Progenitor cell of endocrine pancreas (in vitro differentiated cells): Measurements from ENCODE around the gene ASXL2. TPM values are rescaled to one million over a fixed set of nuclear protein-coding genes. Genes with fewer than 3 reads are reported as not detected.

Source experiments
- DNase-seq: peaks from one replicate; pipeline ENCODE4 v3.0.0; 2021; ENCODE audit warnings: low spot score; ENCODE audit not compliant: unreplicated experiment
- H3K27ac Mint-ChIP-seq: 2 replicates; pipeline ENCODE4 v1.8.0; 2021; ENCODE audit warnings: mild to moderate bottlenecking, moderate library complexity, mixed read lengths
- H3K27me3 Mint-ChIP-seq: 2 replicates; pipeline ENCODE4 v1.8.0; 2021; ENCODE audit warnings: mixed read lengths
- H3K36me3 Mint-ChIP-seq: 2 replicates; pipeline ENCODE4 v1.8.0; 2022; ENCODE audit warnings: mixed read lengths; ENCODE audit not compliant: insufficient read depth
- H3K4me1 Mint-ChIP-seq: 2 replicates; pipeline ENCODE4 v1.8.0; 2021; ENCODE audit warnings: low read depth, mixed read lengths
- H3K4me3 Mint-ChIP-seq: 2 replicates; pipeline ENCODE4 v1.8.0; 2021; ENCODE audit warnings: low read depth, mild to moderate bottlenecking, moderate library complexity, mixed read lengths
- H3K9me3 Mint-ChIP-seq: 2 replicates; pipeline ENCODE4 v1.8.0; 2021; ENCODE audit warnings: low read depth, mixed read lengths
- long read RNA-seq: library from polyadenylated mRNA; unstranded; transcript quantifications from one replicate; pipeline ENCODE4 v2.0.0, GENCODE V29; 2020
- total RNA-seq: library from RNA; stranded (reverse); gene quantifications from 2 replicates; pipeline ENCODE4 v1.2.1, GENCODE V29; 2021
- TF ChIP-seq, protein P1 (sequence below): fragments of 200-600 bp; sonication (generic); IDR thresholded peaks from one replicate; pipeline ENCODE4 v1.5.0; 2021; ENCODE audit warnings: antibody characterized with exemption, mild to moderate bottlenecking; ENCODE audit not compliant: unreplicated experiment

The ASXL2 gene
- 24.3 and 24.8 TPM in 2 replicates for total RNA-seq
- long read RNA-seq, partial matches to known transcripts: 0 of 6 reads
- long read RNA-seq, other reads (novel, unspliced or antisense): 6 of 6 reads

DNA sequence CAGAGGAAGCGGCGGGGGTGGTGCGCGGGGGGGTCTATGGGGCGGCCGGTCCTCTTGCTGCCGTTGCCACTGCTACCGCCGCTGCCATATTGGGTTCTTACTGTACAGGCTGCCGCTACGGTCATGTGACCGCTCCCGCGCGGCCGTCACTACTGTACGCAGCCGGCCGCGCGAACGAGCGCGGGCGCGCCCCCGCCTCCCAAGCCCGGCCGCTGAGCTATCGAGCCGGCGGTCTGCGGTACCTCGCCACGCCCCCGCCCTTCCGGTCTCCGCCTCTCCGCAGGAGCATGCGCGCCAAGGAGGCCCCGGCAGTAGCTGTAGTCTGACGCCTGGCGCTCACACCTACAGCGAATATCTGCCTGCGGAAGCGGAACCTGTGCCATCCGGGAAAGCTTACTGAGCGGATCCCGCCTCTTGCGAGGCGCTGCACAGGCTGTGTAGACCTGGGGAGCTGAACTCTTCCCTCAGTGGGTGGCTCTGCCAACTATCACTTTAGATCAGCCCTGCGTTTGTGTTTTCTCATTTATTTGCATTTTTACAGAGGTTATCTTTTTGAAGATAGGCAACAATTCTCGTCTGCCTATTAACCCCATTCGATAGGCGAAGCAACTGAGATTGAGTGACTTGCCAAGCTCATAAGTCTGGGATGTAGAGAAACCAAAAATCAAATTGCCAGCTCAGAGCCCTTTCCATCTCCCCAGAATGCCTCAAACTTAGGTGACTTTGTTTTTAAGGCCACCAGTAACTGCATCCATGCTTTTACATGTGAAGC lies at the start of gene ASXL2:
Gene ASXL2 (minus strand): TSS at position 127 of the 772 bp plus-strand sequence. CDS start 265 bp downstream, outside the sequence.
- Mint-ChIP-seq H3K27me3 (peaks cover 23% of the 10 kb centered on the region), H3K4me1 (peaks cover 10% of the 10 kb centered on the region), H3K9me3 (no peaks in the 10 kb centered on the region), H3K36me3 (no peaks in the 10 kb centered on the region), H3K4me3 (peak within 1 kb of the TSS; percentile 96), H3K27ac (peak within 1 kb of the TSS; percentile 99)
- TF ChIP-seq, protein P1, sequence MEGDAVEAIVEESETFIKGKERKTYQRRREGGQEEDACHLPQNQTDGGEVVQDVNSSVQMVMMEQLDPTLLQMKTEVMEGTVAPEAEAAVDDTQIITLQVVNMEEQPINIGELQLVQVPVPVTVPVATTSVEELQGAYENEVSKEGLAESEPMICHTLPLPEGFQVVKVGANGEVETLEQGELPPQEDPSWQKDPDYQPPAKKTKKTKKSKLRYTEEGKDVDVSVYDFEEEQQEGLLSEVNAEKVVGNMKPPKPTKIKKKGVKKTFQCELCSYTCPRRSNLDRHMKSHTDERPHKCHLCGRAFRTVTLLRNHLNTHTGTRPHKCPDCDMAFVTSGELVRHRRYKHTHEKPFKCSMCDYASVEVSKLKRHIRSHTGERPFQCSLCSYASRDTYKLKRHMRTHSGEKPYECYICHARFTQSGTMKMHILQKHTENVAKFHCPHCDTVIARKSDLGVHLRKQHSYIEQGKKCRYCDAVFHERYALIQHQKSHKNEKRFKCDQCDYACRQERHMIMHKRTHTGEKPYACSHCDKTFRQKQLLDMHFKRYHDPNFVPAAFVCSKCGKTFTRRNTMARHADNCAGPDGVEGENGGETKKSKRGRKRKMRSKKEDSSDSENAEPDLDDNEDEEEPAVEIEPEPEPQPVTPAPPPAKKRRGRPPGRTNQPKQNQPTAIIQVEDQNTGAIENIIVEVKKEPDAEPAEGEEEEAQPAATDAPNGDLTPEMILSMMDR: peak; percentile 5
- peak; percentile 90 for DNase-seq

DNA sequence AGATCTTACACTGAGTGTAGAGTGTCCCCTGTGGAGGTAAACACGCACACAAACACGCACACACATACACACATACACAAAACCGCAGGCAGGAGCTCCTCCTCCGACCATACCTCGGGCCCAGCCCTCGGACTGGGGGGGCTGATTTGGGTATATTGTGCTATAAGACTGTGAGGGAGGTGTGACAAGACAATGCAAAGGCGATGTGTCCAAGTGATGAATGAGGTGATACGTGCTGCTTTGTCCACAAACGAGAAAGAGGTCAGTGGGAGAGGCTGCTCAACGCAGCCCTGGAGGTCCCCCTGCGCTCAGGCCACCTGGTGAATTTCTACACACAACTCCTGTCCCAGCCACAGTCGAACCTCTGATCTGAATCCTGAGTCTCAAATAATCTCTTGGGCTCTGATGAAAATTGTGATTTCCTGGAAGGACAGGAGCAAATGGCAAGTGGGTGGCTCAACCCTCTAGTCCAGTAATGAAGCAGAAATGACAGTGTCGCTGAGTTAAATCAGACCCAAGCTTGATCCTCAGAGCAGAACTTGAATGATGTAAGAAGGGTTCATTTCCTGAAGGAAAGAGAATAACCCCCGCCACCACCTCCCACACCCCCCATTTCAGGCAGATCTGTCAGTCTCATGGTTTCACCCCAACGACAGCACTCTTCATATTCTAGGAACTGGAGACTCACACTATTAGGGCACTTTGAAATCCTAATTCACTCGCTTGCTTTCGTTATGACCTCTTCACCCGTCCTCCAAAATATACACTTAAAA lies 48.9 kb upstream of the ASXL2 start:
- H3K9me3 Mint-ChIP-seq: no peaks in the 10 kb centered on the region
- H3K4me1 Mint-ChIP-seq: no peaks in the 10 kb centered on the region
- peaks cover 12% of the 10 kb centered on the region for H3K36me3 Mint-ChIP-seq
- DNase-seq: no peak
- TF ChIP-seq, protein P1: no peak
- no peak overlapping the region for H3K27ac Mint-ChIP-seq
- no peak overlapping the region for H3K4me3 Mint-ChIP-seq
- H3K27me3 Mint-ChIP-seq: no peaks in the 10 kb centered on the region

DNA sequence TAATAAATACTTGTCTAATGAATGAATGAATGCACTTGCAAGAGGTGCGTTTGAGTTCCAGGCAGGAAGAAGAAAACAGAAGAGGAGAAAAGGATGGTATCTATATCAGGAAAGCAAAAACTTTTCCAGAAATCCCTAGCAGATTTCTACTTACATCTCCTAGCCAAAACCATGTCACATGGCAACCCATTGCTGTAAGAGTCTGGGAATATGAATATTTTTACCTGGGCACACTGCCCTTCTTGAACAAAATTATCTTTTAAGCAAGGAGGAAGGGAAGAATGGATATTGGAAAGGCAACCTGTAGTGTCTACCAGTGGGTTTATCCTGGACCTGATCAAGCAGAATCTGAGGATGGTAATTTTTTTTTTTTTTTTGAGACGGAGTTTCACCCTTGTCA lies 44.2 kb upstream of the ASXL2 start:
- DNase-seq: no peak
- Mint-ChIP-seq H3K27me3 (no peaks in the 10 kb centered on the region), H3K4me3 (no peak overlapping the region), H3K9me3 (no peaks in the 10 kb centered on the region), H3K27ac (no peak overlapping the region), H3K36me3 (peaks cover 3% of the 10 kb centered on the region), H3K4me1 (no peaks in the 10 kb centered on the region)
- TF ChIP-seq, protein P1: no peak

DNA sequence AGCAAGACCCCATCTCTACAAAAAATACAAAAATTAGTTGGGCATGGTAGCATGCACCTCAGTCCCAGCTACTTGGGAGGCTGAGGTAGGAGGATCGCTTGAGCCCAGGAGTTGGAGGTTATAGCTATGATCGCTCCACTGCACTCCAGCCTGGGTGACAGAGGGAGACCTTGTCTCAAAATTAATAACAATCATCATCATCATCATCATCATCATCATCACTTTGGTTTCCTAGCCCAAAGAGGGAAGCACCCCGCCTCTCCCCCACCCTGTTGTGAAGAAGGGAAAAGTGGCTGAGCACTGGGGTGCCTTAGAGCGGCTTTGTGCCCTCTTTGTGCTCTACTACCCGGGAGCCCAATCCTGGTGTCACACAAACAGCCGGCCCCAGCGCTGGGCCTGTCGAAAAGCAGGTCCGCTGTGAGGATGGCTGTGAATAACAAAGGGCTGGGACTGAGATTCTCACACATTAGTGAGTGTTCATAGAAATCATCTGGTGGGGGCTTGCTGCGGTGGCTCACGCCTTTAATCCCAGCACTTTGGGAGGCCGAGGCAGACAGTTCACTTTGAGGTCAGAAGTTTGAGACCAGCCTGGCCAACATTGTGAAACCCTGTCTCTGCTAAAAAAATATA lies 42.6 kb upstream of the ASXL2 start:
- H3K4me3 Mint-ChIP-seq: no peak overlapping the region
- H3K4me1 Mint-ChIP-seq: no peaks in the 10 kb centered on the region
- DNase-seq: no peak
- TF ChIP-seq, protein P1: no peak
- no peak overlapping the region for H3K27ac Mint-ChIP-seq
- H3K9me3 Mint-ChIP-seq: no peaks in the 10 kb centered on the region
- H3K27me3 Mint-ChIP-seq: no peaks in the 10 kb centered on the region
- H3K36me3 Mint-ChIP-seq: no peaks in the 10 kb centered on the region

DNA sequence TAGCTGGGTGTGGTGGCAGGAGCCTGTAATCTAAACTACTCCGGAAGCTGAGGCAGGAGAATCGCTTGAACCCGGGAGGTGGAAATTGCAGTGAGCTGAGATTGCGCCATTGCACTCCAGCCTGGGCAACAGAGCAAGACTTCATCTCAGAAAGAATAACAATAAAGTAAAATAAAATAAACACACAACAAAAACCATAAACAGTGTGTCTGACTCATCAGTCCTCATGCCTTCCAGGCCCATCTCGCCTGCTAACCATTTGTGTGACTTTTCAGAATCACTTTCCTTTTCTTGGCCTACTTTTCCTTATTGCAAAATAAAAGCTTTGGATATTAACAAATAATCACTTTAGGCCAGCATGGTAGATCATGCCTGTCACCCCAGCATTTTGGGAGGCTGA lies 42.0 kb upstream of the ASXL2 start:
- H3K36me3 Mint-ChIP-seq: no peaks in the 10 kb centered on the region
- no peaks in the 10 kb centered on the region for H3K9me3 Mint-ChIP-seq
- no peaks in the 10 kb centered on the region for H3K4me1 Mint-ChIP-seq
- no peaks in the 10 kb centered on the region for H3K27me3 Mint-ChIP-seq
- no peak for DNase-seq
- no peak overlapping the region for H3K4me3 Mint-ChIP-seq
- H3K27ac Mint-ChIP-seq: no peak overlapping the region
- TF ChIP-seq, protein P1: no peak
